Measurements from ENCODE around the gene CCDC148.

- TF ChIP-seq CTCF (IDR thresholded peaks at IDR 0.05; ENCODE audit: low read depth, low read length, poor library complexity, severe bottlenecking) = no peak
- no peak for TF ChIP-seq EZH2phosphoT487 (IDR thresholded peaks at IDR 0.05; ENCODE audit: borderline replicate concordance, low read length)
Measured at GRCh38 chr2:158204741-158205165, 251.8 kb downstream of the CCDC148 start.
